HG03060 (cell line): Measurements from ENCODE around the gene CHRNB4.
"Not testable (repeated sequence)": the region's sequence is repeated elsewhere in the genome, so short reads cannot be mapped to it uniquely, and the experiment has no call there.

ENCODE experiments used
- ATAC-seq: cut with Tn5 transposase; IDR thresholded peaks from one replicate; pipeline ENCODE4 v1.9.1; 2021; ENCODE audit warnings: low read depth, moderate number of reproducible peaks; ENCODE audit not compliant: unreplicated experiment

CHRNB4 gene, protein sequence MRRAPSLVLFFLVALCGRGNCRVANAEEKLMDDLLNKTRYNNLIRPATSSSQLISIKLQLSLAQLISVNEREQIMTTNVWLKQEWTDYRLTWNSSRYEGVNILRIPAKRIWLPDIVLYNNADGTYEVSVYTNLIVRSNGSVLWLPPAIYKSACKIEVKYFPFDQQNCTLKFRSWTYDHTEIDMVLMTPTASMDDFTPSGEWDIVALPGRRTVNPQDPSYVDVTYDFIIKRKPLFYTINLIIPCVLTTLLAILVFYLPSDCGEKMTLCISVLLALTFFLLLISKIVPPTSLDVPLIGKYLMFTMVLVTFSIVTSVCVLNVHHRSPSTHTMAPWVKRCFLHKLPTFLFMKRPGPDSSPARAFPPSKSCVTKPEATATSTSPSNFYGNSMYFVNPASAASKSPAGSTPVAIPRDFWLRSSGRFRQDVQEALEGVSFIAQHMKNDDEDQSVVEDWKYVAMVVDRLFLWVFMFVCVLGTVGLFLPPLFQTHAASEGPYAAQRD

GRCh38 chr15:78641102-78641748 lies at the start of gene CHRNB4:
Gene CHRNB4 (minus strand): TSS chr15:78641210. CDS start chr15:78641133, 77 bp downstream.
- no peak for ATAC-seq

GRCh38 chr15:78689626-78690025 lies 48.6 kb upstream of the CHRNB4 start:
- no peak for ATAC-seq

GRCh38 chr15:78685925-78686324 lies 44.9 kb upstream of the CHRNB4 start:
- ATAC-seq: no peak

- no peak for ATAC-seq
These were observed 44.3 kb upstream of the CHRNB4 start for GRCh38 chr15:78685159-78685921.

GRCh38 chr15:78684657-78685056 lies 43.6 kb upstream of the CHRNB4 start:
- no peak for ATAC-seq

- ATAC-seq: not testable (repeated sequence)
These were observed 42.6 kb upstream of the CHRNB4 start for GRCh38 chr15:78683599-78683998.

- no peak for ATAC-seq
These were observed 41.8 kb upstream of the CHRNB4 start for GRCh38 chr15:78682693-78683410.

GRCh38 chr15:78682004-78682651 lies 41.1 kb upstream of the CHRNB4 start:
- no peak for ATAC-seq

DNA sequence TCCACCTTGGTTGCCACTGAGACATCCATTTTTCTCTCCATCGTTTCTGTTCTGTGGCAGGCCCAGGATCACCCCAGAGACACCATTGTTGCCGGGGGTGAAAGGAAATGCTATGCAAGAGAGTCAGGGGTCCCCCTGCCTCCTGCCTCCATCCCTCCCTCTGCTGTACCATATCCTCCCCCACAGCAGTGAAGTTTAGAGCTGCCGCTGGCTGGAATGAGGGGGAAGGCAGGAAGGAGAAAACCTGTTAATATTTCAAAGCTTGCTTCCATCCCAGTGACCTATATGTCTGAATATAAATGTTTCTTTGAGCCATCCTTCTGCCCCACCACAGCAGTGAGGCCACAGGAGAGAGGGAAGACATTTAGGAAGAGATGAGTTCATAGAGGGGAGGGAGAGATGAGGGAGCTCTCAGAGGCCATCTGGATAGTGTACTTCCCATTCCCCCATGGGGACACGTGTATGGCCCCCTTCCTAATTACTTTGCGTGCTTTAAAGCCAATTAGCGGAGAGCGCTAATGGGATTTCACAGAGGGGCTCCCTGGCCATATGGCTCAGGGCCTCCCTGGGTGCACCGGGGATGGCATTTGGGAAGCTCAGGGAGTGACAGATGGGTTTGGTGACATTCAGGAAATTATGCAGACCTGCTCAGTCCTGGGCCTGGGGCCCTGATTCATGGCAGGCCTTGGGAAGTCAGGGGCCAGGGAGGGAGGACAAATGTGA lies 40.4 kb upstream of the CHRNB4 start:
- ATAC-seq: no peak

DNA sequence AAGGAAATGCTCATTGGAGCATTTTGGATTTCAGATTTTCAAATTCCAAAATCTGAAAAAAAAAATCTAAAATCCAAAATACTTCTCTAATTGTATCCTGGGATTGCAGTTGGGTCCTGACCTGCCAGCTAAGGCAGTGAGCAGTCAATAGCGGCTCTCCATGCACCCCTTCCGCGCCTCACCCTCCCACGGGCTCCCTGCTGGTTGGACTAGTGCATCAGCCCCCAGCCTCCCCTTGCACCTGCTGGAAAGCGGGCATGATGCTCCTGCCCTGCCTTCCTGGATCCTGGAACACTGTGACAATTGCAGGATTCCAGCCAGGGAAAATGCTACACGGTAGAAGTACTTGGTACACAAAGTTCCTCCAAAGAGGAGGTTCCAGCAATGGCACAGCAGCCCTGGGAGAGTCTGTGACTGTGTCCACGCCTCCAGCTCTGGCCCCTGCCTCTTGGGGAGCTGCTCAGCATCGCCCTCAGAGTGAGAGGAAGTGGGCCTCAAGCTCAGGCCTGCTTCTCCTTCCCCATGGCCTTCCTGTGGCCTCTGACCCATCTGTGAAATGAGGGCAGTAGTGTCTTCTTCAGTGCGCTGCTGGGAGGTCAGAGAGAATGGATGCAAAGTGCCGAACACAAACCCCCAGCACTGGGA lies 39.5 kb upstream of the CHRNB4 start:
- ATAC-seq: no peak

- no peak for ATAC-seq
These were observed 38.1 kb upstream of the CHRNB4 start for GRCh38 chr15:78679089-78679511.

DNA sequence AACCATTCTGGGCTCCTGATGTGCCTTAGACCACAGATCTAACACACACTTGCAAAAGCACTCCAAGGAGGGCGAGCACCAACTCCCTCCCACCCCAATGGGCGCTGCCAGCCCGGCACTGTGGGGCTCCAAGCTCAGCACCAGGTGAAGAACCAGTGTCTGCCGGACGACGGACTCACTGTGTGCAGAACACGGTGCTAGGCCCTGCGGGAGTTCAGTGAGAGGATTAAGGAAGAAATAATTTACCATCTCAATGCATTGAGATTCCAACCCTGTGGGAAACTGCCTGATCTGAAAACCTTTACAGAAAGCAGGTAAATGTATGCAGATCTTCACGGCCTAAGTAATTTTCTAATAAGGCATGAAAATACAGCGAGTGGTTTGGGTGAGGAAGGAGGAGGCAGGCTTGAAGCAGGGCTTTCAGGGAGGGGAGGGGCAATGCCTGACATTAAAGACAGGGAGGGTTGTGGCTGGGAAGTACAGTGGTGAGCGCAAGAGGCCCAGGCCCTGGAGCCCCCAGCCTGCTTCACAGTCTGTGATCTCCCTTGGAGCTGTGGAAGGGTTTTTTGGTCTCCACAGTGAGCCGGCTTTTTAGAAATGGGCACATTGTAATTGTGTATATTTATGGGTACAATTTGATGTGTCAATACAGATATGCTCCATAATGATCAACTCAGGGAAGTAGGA lies 35.6 kb upstream of the CHRNB4 start:
- no peak for ATAC-seq

DNA sequence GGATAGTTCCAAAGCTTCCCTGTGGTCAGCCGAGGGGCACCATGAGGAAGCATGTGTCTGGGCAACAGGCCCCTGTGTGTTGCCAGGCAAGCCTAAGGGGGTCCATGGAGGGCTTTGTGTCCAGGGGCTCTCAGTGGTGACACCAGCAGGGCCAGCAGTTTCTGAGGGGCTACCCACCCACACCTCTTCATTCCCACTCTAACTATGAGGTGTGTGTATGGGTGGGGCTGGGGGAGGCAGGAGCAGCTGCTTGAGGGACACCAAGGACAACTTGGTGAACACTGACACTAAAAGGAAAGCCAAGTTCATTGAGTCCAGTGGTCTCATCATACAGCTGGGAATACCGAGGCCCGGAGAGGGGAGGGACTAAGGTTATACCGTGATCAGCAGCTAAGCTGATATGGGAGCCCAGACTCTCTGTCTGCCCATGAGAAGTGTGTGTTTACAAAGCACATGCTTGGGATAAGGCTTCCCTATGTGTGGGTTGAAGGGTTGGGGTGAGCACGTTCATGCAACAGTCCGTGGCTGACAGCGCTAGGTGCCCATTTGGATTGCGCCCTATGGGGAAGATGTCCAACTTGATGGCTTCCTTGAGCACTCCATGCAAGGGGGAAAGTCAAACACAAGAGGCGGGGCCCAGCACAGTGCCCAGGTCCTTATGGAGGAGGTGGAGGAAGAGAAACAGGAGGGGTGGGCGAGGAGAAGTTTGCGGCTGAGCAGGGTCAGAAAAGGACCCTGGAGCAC lies 34.8 kb upstream of the CHRNB4 start:
- ATAC-seq: no peak

DNA sequence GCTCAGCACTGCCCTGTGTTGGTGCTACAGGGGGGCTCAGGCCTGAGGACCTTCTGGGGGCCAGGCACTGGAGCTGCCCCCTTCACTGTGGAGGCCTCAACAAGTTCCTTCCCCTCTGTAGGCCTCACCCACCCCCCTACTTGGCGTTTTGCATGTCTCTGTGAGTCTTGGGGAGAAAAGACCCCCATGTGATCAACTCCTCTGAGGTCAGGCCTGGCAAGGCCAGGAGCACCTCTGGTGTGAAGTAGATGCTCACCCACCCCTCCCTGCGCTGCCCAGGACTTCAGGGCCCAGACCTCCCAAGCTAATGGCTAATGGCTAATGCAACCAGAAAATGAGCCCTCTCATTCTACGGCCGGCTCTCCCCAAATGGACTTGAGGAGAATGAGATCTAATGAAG lies 34.2 kb upstream of the CHRNB4 start:
- no peak for ATAC-seq

DNA sequence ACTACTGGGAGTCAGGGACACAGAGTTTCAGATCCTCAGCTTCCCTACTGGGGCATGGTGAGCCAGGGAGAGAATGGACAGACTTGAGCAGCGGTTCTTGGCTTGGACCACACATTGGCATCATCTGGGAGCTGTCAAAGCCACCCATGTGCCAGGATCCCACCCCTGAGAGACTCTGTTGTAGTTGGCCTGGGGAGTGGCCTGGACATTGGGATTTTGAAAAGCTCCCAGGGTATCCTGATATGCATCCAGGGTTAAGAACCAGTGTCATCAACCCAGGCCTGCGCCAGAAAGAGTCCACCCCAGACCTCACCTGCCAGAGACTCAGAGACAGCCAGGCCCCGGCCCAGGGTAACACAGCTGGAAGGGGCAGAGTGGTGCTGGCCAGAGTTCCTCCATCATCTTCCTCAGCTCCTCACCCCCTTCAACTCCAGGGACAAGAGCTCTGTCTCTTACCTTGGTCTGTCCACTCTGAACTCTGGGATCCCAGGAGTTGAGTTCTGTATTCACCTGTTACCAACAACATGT lies 33.0 kb upstream of the CHRNB4 start:
- ATAC-seq: no peak

GRCh38 chr15:78673476-78673875 lies 32.5 kb upstream of the CHRNB4 start:
- ATAC-seq: no peak

DNA sequence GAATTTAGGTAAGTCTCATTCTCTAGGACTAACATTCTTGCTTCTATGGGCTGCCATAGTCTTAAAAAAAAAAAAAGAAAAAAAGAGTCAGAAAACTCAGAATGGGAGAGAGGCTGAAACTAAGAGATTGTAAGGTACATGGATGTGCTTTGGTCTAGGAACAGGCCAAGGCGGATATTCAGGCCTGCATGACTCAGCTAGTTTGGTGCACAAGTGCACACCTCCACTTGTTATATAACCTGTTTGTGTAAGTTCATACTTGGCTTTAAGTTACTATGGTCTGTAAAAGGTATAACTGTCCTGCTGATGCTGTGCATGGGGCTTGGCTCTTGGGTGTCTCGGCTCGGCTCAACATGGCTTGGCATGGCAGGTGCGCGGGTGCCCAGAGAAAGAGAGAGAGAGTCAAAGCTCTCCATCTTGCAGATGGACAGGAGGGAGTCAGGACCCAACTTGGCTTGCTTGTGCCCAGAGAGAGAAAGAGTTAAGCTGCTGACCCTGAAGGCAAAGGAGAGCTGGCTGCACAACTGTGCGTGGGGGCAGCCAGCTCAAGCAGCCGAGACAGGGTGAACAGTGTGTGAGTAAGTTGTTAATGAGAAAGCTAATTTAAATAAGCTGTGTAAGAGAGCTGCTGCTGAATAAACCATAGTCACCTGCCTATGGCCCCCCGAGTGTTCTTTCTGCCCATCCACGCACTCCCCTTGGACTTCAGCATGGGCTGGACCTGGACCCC lies 31.4 kb upstream of the CHRNB4 start:
- no peak for ATAC-seq
